Subcutaneous adipose tissue (tissue), 4 donors: ENCODE data around the gene RINL. TPM values are rescaled to one million over a fixed set of nuclear protein-coding genes. Genes with fewer than 3 reads are reported as not detected.

Source experiments
- total RNA-seq, 4 donors: library from RNA; depleted of rRNA; stranded (reverse); fragments of >200 nt; gene quantifications; one replicate each; pipeline ENCODE4 v1.1.0, GENCODE V29; 2016
- TF ChIP-seq, protein P1 (sequence below): fragments of 450-650 bp; IDR thresholded peaks from one replicate; pipeline ENCODE4 v1.5.1; 2016; ENCODE audit warnings: low read depth, mild to moderate bottlenecking, control low read depth, antibody characterized with exemption, moderate library complexity

RINL gene
- total RNA-seq, 4 donors from 2014 or later: 3.6 to 11.0 (median 4.6) TPM

DNA sequence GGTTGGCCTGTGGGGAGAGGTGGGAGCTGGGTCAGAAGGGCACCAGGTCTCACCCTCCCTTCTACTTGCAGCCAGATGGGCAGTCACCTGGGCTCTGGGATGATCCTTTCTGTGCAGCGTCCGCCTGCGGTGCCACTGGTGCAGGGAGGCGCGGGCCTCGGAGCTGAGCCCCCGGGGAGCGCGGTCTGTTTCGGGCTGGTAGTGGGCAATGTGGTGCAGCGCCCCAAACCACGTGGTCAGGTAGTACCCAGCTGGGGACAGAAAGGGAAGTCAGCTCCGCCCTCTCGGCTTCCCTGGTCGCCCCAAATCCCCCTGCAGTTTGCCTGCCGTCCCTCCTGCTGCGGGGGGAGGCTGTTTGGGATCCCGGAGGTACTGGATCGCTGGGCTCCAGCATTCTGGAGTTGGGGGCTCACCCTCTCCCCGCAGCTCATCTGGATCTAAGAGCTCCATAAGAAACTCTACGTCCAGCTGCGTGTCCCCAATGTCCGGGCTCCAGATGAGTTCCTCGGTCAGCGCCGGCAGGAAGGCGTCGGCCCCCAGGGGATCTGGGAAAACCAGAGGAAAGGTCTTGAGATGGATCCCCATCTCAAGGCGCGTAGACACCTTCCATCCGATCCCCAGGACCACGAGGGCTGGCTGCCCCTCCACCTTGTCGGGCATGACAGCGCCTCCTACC, 8.8 kb downstream of the RINL start:
- TF ChIP-seq, protein P1, sequence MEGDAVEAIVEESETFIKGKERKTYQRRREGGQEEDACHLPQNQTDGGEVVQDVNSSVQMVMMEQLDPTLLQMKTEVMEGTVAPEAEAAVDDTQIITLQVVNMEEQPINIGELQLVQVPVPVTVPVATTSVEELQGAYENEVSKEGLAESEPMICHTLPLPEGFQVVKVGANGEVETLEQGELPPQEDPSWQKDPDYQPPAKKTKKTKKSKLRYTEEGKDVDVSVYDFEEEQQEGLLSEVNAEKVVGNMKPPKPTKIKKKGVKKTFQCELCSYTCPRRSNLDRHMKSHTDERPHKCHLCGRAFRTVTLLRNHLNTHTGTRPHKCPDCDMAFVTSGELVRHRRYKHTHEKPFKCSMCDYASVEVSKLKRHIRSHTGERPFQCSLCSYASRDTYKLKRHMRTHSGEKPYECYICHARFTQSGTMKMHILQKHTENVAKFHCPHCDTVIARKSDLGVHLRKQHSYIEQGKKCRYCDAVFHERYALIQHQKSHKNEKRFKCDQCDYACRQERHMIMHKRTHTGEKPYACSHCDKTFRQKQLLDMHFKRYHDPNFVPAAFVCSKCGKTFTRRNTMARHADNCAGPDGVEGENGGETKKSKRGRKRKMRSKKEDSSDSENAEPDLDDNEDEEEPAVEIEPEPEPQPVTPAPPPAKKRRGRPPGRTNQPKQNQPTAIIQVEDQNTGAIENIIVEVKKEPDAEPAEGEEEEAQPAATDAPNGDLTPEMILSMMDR: no peak

DNA sequence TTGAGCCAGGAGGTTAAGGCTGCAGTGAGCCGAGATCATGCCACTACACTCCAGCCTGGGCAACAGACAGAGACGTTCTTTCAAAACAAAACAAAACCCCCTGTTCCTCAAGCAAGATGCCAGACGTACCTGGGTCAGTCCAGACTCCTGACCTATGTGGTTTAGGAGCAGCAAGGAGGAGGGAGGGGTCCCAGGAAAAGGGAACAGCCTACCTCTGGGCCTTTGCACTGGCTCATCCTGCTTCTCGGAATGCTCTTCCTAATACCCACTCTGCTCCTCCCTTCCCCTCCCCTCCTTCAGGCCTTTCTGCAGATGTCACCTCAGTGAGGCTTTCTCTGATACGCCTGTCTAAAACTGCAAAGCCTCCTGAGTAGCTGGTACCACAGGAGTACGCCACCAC, 9.5 kb downstream of the RINL start:
- TF ChIP-seq, protein P1: no peak

DNA sequence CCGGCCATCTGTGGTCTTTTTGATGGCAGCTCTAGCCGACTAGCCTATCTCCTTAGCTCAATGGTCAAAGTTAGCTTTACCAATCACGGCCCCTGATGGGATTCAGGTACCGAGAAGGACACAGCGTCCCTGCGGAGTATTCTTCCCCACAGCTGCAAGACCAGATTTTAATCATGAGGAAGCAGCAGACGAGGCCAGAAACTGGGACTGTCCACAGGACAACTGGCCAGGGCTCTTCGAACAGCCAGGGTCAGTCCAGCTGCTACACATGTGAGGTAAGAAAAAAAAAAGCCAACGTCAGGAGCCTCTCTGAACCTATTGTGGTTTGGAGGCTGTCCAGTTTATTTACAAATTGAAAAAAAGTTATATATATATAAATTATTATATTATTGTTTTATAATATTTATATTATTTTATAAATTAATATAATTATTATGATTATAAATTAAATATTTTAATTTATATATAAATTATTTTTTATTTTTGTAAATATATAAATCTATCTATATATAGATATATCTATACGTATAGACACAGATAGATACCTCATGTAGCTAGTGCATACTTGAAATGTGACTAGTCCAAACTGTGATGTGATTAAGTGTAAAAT, 10.8 kb downstream of the RINL start:
- TF ChIP-seq, protein P1: no peak

DNA sequence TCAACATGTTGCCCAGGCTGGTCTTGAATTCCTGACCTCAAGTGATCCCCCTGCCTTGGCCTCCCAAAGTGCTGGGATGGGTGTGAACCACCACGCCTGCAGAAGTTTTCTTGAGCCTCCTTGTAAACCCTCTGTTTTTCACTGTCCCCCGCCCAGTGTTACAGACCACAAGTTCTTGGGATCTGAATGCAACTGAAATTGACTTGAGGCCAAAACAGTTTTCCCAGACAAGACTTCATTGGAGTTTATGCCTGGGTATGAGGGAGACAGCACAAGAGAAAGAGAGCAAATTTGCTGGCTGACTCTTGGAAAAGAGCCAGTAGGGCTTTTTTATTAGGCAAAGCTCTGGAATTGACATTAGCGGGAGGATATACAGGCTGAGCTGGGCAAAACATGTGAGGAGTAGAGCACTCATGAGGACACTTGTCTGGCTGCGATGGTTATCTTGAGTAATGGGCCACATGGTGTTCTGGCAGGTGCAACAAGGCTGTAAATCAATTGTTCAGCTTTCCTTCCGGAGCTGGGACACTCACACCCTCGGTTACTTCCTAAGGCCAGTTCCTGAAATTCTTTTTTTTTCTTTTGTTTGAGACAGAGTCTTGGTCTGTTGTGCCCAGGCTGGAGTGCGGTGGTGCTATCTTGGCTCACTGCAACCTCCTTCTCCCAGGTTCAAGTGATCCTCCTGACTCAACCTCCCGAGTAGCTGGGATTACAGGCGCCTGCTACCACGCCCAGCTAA, 15.6 kb downstream of the RINL start:
- TF ChIP-seq, protein P1: no peak

DNA sequence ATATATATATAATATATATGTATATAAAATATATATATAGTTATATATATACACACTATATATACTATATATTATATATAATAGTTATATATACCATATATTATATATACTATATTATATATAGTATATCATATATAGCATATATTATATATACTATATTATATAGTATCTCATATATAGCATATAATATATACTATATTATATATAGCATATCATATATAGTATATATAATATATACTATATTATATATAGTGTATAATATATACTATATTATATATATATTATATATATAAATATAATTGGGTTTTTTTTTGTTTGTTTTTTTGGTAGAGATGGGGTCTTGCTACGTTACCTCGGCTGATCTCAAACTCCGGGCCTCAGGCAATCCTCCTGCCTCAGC, 16.7 kb downstream of the RINL start:
- TF ChIP-seq, protein P1: no peak

DNA sequence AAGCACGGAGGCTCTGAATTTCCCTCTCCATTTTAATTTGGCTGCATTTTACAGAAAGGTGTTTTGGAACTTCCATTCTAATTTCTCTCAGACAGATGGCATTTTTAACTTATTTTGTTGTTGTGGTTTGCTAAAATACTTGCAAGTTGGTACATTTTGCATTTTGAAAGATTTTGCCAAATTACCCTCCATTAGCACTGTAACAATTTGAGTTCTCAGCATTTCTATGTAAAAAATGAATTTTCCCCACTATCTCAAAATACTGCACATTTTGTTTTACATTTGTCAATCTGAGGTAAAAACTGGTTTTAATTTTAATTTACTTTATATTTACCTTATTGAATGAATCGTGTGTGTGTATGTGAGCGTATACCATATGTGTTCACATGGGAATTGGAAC, 21.3 kb downstream of the RINL start:
- TF ChIP-seq, protein P1: no peak

DNA sequence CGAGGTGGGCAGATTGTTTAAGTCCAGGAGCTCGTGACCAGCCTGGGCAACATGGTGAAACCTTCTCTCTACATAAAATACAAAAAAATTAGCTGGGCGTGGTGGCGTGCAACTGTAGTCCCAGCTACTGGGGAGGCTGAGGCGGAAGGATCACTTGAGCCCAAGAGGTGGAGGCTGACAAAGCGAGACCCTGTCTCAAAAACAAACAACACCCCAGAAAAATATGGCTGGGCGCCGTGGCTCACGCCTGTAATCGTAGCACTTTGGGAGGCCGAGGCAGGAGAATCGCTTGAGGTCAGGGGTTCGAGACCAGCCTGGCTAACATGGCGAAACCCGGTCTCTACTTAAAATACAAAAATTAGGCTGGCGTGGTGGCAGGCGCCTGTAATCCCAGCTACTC, 24.9 kb downstream of the RINL start:
- TF ChIP-seq, protein P1: no peak
